Left renal pelvis (tissue), 4 donors: Measurements from ENCODE around the gene RBM25. TPM values are rescaled to one million over a fixed set of nuclear protein-coding genes. Genes with fewer than 3 reads are reported as not detected.

Experiments used
- DNase-seq, 4 donors: peaks; one replicate each; pipeline ENCODE4 v3.0.0-alpha.2; 2013; ENCODE audit warnings: low read depth in 4 of 4, low spot score in 3 of 4
- polyA plus RNA-seq, 4 donors: library from polyadenylated mRNA; unstranded; fragments of 120-200 nt; gene quantifications; one replicate each; pipeline ENCODE4 v1.2.1, GENCODE V29; 2013; ENCODE audit not compliant: insufficient read length in 4 of 4

Gene RBM25
- polyA plus RNA-seq, 4 donors: 130 to 180 (median 176) TPM

DNA sequence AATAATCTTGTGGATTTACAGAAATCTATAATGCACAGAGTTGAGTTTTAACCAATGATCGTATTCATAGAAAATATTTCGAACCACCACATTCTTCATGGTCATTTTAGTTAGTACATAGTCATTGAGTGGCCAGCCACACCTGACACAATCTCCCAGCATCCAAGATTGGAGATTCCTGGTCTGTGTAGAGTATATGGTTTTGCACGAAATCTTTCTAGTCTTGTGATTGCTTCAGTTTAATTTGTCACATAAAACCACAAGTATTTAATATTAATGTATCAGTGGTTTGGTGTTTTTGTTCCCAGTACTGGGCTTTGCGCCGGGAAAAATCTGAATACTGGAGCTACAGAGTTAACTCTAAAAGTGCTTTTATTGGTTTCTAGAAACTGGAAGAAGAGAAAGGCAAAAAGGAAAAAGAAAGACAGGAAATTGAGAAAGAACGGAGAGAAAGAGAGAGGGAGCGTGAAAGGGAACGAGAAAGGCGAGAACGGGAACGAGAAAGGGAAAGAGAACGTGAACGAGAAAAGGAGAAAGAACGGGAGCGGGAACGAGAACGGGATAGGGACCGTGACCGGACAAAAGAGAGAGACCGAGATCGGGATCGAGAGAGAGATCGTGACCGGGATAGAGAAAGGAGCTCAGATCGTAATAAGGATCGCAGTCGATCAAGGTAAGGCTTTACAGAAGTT is 44.6 kb downstream of the RBM25 start:
- DNase-seq: no peak

DNA sequence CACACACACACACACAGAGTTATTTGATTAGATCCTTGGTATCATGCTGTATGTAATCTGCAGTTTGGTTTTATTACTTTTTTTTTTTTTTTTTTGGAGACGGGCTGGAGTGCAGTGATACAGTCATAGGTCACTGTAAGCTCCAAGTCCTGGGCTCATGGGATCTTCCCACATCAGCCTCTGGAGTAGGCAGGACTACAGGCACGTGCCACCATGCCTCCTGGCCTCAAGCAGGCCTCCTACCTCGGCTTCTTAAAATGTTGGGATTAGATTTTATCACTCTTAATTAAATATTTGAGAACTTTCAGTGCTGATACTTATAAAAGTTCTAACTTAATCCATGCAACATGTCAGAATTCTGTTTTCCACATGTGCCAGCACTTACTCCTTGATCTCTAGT is 46.7 kb downstream of the RBM25 start:
- no peak for DNase-seq

DNA sequence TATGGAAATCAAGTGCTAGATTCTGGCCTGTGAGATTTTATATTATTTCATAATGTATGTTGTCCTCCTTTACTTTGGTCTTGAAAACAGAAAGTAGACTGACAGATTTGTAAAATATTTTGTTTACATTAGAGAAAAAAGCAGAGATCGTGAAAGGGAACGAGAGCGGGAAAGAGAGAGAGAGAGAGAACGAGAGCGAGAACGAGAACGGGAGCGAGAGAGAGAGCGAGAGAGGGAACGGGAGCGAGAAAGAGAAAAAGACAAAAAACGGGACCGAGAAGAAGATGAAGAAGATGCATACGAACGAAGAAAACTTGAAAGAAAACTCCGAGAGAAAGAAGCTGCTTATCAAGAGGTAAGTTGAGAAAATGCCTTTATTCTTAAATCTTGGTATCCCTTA is 47.4 kb downstream of the RBM25 start:
- DNase-seq: no peak

DNA sequence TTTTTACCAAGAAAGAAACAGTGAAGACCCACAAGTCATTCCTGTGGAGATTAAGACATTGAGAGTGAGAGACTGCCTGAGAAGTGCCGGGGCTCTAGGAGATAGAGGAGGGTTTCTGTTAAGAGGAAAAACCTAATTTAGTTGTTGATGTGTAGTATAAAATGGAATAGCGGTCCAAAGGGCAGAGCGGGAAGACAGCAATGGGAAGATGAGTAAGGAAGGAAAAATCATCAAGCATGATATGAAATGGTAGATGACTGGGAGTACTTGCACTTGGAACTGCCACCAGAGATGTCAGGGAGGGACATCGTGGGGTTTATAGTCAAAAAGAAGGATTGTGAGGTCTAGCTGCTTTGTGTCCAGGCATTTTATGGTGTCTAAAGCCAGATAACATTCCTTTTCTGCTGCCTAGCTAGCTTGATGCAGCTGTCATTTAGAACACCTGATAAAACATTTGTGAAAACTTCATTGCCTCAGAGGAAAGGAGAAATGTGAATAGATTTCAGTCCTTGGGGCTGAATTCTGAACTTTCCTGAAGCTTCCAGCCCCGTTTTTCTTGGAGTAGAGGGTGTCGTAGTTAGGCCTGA is 57.8 kb downstream of the RBM25 start:
- no peak for DNase-seq

DNA sequence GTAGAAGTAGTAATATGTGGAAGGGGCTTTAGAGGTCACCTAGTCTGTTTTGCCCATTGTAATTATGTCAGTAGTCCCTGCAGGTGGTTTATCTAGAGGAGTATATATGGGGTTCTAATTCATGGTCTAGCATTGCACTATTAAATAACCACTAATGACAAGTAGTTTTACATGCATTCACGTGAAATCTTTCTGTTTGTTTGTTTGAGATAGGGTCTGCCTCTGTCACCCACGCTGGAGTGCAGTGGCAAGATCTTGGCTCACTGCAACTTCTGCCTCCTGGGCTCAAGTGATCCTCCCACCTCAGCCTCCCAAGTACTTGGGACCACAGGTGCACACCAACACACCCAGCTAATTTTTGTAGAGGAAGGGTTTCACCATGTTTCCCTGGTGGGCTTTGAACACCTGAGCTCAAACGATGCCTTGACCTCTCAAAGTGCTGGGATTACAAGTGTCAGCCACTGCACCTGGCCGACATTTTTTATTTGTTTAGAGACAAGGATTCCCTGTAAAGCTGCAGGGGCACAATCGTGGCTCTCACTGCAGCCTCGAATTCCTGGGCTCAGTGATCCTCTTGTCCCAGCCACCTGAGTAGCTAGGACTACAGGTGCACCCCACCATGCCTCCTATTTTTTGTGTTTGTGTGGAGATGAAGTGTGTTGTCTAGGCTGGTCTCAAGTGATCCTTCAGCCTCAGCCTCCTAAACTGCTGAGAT is 66.0 kb downstream of the RBM25 start:
- DNase-seq: no peak

DNA sequence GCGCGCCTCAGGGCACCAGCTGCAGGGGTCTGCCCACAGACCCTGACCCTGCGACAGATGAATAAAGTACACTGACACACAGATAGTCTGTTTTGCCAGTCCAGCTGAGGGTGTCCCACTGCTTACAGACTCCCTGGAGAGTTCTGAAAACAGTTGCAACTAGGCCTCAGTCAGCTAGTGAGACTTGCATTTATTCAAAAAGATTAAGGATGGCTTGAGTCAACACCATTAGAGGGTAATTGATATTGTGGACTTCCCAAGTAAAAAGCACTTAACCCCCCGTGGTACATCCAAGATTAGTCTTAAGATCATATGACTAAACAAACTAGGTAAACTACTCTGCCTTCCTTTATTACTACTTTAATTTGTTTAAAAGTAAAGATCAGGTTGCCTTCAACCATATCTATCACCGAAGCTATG is 66.8 kb downstream of the RBM25 start:
- no peak for DNase-seq

DNA sequence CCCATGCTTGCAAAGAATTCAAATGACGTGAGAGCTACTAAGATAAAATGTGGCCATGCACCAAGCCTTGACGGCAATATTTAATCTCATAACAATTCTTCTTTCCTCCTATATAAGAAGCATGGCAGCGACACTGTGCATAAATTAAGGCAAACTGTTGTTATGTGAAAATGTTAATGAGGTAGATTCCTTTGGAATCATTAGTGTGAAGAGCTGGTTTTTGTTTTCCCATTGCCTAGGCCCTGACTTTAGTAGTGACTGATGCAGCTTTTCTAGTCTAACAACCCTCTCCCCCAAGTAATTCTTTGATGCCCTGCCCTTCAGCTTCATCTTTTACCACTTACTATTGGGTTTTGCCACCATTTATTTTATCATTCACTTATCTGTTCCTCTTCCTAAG is 67.4 kb downstream of the RBM25 start:
- DNase-seq: no peak

DNA sequence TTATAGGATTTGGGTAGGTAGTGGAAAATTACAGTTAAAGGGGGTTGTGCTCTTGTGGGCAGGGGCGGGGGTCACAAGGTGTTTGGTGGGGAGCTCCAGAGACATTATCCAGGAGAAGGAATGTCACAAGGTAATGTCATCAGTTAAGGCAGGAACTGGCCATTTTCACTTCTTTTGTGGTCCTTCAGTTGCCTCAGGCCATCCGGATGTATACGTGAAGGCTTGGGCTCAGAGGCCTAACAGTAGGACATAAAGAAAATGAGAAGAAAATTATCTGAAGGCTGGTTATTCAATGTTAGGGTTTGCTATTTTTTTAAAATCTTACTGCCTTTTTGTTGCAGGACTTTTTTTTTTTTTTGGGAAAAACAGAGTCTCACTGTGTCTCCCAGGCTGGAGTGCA is 75.5 kb downstream of the RBM25 start:
- no peak for DNase-seq

DNA sequence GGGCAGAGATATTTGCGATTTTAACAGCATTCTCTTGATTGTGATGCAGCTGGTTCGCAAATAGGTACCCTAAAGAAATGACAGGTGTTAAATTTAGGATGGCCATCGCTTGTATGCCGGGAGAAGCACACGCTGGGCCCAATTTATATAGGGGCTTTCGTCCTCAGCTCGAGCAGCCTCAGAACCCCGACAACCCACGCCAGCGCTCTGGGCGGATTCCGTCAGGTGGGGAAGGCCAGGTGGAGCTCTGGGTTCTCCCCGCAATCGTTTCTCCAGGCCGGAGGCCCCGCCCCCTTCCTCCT is 77.7 kb downstream of the RBM25 start:
- no peak for DNase-seq

DNA sequence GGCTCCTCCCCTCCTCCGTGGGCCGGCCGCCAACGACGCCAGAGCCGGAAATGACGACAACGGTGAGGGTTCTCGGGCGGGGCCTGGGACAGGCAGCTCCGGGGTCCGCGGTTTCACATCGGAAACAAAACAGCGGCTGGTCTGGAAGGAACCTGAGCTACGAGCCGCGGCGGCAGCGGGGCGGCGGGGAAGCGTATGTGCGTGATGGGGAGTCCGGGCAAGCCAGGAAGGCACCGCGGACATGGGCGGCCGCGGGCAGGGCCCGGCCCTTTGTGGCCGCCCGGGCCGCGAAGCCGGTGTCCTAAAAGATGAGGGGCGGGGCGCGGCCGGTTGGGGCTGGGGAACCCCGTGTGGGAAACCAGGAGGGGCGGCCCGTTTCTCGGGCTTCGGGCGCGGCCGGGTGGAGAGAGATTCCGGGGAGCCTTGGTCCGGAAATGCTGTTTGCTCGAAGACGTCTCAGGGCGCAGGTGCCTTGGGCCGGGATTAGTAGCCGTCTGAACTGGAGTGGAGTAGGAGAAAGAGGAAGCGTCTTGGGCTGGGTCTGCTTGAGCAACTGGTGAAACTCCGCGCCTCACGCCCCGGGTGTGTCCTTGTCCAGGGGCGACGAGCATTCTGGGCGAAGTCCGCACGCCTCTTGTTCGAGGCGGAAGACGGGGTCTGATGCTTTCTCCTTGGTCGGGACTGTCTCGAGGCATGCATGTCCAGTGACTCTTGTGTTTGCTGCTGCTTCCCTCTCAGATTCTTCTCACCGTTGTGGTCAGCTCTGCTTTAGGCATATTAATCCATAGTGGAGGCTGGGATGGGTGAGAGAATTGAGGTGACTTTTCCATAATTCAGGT is 78.3 kb downstream of the RBM25 start, which contains the start of gene PSEN1:
Gene PSEN1, plus strand, starts transcription at position 121 of the 839 bp plus-strand sequence. CDS start 11,513 bp downstream, outside the sequence.
- DNase-seq: peak; percentile 87 to 90 (median 88)

DNA sequence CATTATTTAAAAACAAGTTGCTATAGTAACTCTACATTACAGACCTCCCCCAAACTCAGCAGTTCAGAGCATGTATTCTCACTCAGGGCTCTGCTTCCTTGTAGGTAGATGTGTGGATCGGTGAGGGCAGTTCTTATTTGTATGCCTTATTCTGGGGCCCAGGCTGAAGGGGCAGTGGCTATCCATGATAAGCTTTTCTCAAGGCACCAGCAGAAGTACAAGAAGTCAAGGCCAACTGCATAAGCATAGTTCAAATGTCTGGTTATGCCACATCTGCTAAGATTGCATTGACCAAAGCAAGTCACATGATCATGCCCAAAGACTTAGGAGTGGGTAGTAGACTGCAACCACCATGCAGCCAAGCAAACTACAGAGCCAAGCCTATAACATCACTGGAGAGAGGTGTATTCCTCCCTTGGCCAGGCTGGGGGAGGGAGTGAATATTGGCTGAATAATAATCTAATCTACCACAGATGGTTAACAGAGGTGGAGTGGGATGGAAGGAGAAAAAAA is 82.5 kb downstream of the RBM25 start:
- DNase-seq: no peak

DNA sequence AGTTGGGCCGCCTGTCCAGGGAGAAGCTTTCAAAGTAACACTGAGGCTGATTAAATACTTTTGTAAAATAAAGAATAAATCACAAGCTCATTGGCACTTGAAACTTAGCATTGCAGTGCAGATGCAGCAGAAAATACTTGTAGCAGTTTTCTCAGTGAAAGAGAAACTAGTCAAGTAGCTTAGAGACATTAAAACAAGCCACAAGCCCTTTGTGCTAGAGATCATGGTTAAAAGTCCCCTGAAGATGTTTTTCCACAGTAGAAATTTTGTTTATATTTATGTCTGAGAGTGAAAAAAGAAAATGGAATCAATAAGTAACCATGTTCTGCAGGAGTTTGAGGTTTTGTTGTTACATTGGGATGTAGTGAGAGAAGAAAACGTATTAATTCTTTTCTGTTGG is 83.9 kb downstream of the RBM25 start:
- no peak for DNase-seq

DNA sequence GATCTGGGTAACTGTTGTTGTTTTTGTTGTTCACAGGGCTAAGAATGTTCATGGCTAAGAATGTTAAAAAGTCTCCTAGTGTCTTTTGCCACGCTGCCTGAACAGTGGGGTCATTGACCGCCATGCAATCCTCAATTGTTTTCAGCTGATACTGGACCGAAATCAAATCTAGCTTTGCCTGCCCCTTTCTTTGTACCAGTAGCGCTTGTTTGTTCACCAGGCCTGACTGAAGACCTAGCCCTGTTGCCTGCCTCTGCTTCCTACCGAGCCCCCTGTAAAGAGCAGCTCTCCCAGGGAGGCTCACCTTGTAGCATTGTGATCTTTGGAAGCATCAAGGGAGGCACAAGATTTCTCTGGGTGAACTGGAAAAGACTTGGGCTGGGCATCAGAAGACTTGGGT is 84.7 kb downstream of the RBM25 start:
- no peak for DNase-seq

DNA sequence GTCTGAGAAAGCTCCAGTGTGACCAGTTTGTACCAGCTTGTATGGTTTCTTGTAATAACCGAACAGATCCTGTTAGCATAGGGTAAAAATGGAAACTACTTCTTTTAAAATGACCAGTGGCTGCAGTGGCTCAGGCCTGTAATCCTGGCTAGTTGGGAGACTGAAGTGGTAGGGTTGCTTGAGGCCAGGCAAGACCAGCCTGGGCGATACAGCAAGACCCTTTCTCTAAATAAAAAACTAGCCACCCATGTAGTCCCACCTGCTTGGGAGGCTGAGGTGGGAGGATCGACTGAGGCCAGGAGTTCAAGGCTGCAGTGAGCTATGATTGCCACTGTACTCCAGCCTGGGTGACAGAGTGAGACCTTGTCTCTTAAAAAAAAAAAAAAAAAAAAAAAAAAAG is 85.3 kb downstream of the RBM25 start:
- DNase-seq: no peak

DNA sequence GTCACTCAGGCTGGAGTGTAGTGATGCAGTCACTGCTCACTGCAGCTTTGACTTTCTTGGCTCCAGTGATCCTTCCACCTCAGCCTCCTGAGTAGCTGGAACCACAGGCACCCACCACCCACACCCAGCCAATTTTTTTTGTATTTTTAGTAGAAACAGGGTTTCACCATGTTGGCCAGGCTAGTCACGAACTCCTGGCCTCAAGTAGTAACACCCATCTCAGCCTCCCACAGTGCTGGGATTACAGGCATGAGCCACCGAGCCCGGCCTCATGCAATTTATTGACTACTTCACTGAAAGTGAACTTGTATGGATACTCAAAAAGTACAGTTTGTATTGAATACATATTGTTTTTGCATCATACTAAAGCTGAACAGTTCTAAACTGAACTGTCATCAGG is 87.0 kb downstream of the RBM25 start:
- no peak for DNase-seq

DNA sequence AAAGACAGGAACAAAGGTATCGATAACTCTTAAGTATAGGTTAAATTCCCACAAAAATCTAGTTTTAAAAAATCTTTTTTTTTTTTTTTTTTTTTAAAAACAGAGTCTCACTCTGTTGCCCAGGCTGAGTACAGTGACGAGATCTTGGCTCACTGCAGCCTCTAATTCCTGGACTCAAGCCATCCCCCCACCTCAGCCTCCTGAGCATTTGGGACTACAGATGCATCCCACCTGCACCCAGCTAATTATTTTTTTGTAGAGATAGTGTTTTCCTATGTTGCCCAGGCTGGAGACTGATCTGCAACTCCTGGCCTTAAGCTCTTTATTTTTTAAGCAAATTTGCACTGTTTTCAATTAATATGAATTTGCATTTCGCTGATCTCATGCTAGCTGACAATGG is 87.8 kb downstream of the RBM25 start:
- no peak for DNase-seq

DNA sequence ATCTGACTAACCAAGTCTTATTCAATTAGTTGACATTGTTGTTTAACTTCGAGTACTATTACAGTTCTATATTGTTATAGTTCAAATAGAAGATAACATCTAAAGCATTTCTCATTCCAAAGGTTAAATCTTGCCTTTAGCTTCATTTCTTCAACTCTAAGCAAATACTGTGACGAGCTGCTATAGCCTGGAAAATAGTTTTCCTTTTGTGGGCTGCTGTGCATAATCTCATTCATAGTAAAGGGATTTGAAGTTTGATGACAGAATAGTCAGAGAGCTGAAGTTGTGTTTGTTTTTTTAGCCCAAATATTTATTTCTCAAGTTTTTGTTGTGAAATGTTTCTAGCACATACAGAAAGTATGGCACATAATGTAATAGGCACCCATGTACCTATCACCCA is 91.4 kb downstream of the RBM25 start:
- DNase-seq: no peak

DNA sequence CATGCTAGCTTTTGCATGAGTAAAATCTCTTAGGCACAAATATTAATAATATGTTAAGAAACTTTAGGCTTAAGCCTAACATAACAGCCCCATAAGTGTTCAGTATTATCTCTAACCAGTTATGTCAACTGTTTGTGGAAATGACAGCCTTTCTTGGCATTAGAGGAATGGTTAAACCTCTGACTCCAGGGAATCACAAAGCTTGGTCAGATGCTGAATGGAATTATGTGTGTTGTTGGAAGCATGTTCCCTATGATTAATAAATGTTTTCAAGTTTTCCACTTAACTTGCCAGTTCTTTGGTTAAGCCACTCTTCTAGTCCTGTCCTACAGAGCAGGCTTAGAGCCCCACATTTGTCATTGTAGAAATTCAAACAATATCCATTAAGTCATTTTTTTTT is 94.9 kb downstream of the RBM25 start:
- DNase-seq: no peak

DNA sequence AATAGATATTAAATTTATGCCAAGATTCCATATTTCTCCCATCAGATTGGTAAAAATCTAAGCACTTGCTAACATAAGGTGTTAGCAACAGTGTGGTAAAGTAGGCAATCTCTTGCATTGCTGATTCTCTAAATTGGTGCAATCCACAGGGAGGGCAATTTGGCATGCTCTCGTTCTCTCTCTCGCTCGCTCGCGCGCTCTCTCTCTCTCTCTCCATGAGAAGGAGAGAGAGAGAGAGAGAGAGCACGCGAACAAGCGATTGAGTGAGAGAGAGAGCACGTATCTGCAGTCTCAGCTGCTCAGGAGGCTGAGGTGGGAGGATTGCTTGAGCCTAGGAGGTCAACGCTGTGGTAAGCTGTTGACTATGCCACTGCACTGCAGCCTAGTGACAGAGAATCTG is 103.9 kb downstream of the RBM25 start:
- no peak for DNase-seq

DNA sequence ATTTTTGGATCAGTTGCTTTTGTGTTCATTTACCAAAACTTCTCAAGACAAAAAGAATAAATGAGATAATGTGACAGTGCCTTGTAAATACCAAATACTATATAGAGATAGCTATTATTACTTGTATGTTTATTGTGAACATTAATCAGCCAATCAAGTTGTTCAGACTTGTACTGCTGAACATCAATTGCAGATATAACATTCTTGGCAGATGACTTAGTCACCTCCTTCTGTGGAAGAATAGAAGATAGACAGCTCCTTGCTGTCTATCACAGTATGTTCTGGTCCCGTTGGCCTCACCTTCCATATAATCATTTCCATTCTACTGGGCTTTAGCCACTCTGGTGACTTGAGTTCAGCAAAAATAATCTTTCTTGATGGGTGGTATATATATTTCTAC is 108.1 kb downstream of the RBM25 start:
- no peak for DNase-seq

DNA sequence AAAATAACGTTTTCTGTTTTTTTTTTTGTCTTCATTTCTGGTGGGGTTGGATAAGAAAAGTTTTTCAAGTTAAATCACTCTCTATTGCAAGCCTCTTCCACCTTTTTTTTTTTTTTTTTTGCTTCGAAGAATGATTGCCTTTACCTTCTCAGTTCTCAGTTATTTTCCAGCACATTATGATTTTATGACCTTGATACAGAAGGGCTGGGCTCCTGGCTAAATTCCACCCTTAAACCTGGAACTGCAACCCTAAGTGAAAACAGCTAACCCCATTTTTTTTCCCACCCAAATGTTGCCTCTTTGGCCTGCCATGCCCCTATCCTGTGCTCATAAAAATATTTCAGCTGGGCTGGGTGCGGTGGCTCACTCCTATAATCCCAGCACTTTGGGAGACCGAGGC is 109.4 kb downstream of the RBM25 start:
- no peak for DNase-seq
